K562 (cell line): ENCODE measurements around the gene DNAJB12. TPM values are rescaled to one million over a fixed set of nuclear protein-coding genes. Genes with fewer than 3 reads are reported as not detected.

ENCODE experiments used
- ATAC-seq: fragments of 200-7000 bp; cut with Tn5 transposase; 3 replicates; pipeline ENCODE4 v1.9.1; 2020; ENCODE audit warnings: moderate library complexity
- BruUV-seq: library from RNA; stranded (reverse); fragments of 400-500 nt; replicated peaks from 2 replicates; lab custom pipeline; 2021; lab: Mats Ljungman, UMichigan
- CTCF ChIA-PET: fragments of 300-600 bp; formaldehyde crosslinking; extraction: SDS; loops from one replicate; lab custom pipeline; 2021; ENCODE audit warnings: low intra/inter-chr PET ratio; lab: Yijun Ruan, JAX
- POLR2A ChIA-PET: fragments of 300-600, 350-650 bp; sonication (Branson Sonifier 250); formaldehyde crosslinking; extraction: SDS; loops from one replicate; lab custom pipeline; 2021; ENCODE audit warnings: antibody characterized with exemption, inconsistent platforms; lab: Yijun Ruan, JAX
- DNase-seq, 4 experiments: peaks; one replicate each; pipeline versions ENCODE4 v3.0.0 to v3.0.0-alpha.2; 2011 to 2018; ENCODE audit warnings: low spot score in 3 of 4, mixed read lengths in 3 of 4; ENCODE audit errors: extremely low read depth in 1 of 4
- FAIRE-seq: peaks from 2 replicates; lab custom pipeline; 2011; peaks lifted over from hg19 to GRCh38; lab: Jason Lieb, UNC
- H2AFZ ChIP-seq: 2 replicates; pipeline ENCODE4 v1.6.0; 2011; ENCODE audit warnings: low read depth, low read length, control low read depth, inconsistent platforms
- H3K27ac ChIP-seq: fragments of 200-600 bp; 3 replicates; pipeline ENCODE4 v1.8.0; 2011; ENCODE audit warnings: low read depth, mild to moderate bottlenecking, control low read depth, inconsistent platforms, low read length, moderate library complexity, mixed read lengths; ENCODE audit errors: extremely low read depth
- H3K27me3 ChIP-seq, 2 experiments: fragments of 300-600 bp in 1 of 2; 2 replicates in 1 of 2; 3 replicates in 1 of 2; pipeline versions ENCODE4 v1.6.0 to v1.8.0; 2011; ENCODE audit warnings: inconsistent platforms in 2 of 2, low read length in 2 of 2, mild to moderate bottlenecking in 1 of 2, mixed read lengths in 1 of 2, moderate library complexity in 1 of 2; ENCODE audit not compliant: control insufficient read depth in 2 of 2, insufficient read depth in 2 of 2
- H3K36me3 ChIP-seq: fragments of 300-600 bp; 3 replicates; pipeline ENCODE4 v1.8.0; 2011; ENCODE audit warnings: mild to moderate bottlenecking, low read length, inconsistent platforms; ENCODE audit not compliant: control insufficient read depth, insufficient read depth
- H3K4me1 ChIP-seq, 2 experiments: fragments of 200-600 bp in 1 of 2; replicated peaks in 1 of 2; 2 replicates in 1 of 2; 3 replicates in 1 of 2; pipeline versions ENCODE4 v1.5.1 to v1.8.0; 2011; ENCODE audit warnings: inconsistent platforms in 2 of 2, low read length in 2 of 2, mild to moderate bottlenecking in 1 of 2, mixed read lengths in 1 of 2, moderate library complexity in 1 of 2; ENCODE audit not compliant: control insufficient read depth in 2 of 2, insufficient read depth in 2 of 2
- H3K4me2 ChIP-seq: 2 replicates; pipeline ENCODE4 v1.6.1; 2011; ENCODE audit warnings: low read length, control low read depth, inconsistent platforms, mixed read lengths; ENCODE audit not compliant: insufficient read depth
- H3K4me3 ChIP-seq: fragments of 200-600 bp; sonication (generic), shearing (Covaris generic); 2 replicates; pipeline ENCODE4 v1.5.1; 2016; ENCODE audit warnings: control low read depth, inconsistent platforms
- H3K79me2 ChIP-seq: fragments of 200-600 bp; 3 replicates; pipeline ENCODE4 v1.8.0; 2011; ENCODE audit warnings: low read length, inconsistent platforms; ENCODE audit not compliant: control insufficient read depth, insufficient read depth
- H3K9ac ChIP-seq, 2 experiments: 2 replicates each; pipeline versions ENCODE4 v1.6.0 to v1.6.1; 2011; ENCODE audit warnings: low read depth in 2 of 2, low read length in 2 of 2, control low read depth in 1 of 2, inconsistent platforms in 1 of 2, mild to moderate bottlenecking in 1 of 2, mixed read lengths in 1 of 2; ENCODE audit not compliant: insufficient read depth in 1 of 2
- H3K9me1 ChIP-seq: one replicate; pipeline ENCODE4 v1.6.0; 2011; ENCODE audit warnings: inconsistent platforms, mild to moderate bottlenecking, low read length, moderate library complexity; ENCODE audit not compliant: control insufficient read depth, insufficient read depth
- H3K9me3 ChIP-seq: replicated peaks from 2 replicates; pipeline ENCODE4 v1.5.1; 2011; ENCODE audit warnings: low read depth, low read length, inconsistent platforms; ENCODE audit not compliant: control insufficient read depth, insufficient read depth
- H4K20me1 ChIP-seq: replicated peaks from 2 replicates; pipeline ENCODE4 v1.6.1; 2011; ENCODE audit warnings: low read length, inconsistent platforms, mixed read lengths; ENCODE audit not compliant: control insufficient read depth, insufficient read depth
- DNMT1 ChIP-seq: fragments of 450-650 bp; IDR thresholded peaks from 2 replicates; pipeline ENCODE4 v1.6.1; 2016; ENCODE audit warnings: antibody characterized with exemption, mild to moderate bottlenecking
- ETV1 ChIP-seq: fragments of 450-650 bp; conservative IDR thresholded peaks from 2 replicates; pipeline ENCODE4 v1.6.1; 2016; ENCODE audit warnings: missing genetic modification characterization, control low read depth, low read depth, missing compliant biosample characterization
- HDAC3 ChIP-seq: fragments of 450-650 bp; IDR thresholded peaks from 2 replicates; pipeline ENCODE4 v1.6.1; 2018; ENCODE audit warnings: borderline replicate concordance, mild to moderate bottlenecking, moderate library complexity; ENCODE audit not compliant: partially characterized antibody
- HEY1 ChIP-seq: fragments of 250-450 bp; sonication (Bioruptor Pico); IDR thresholded peaks from 2 replicates; pipeline ENCODE4 v1.5.0; 2020; ENCODE audit warnings: mild to moderate bottlenecking, moderate library complexity, borderline replicate concordance
- HNRNPLL ChIP-seq: fragments of 200-400 bp; formaldehyde crosslinking; IDR thresholded peaks from 2 replicates; pipeline ENCODE4 v1.6.1; 2017; ENCODE audit warnings: low read length, low read depth, mild to moderate bottlenecking; ENCODE audit not compliant: poor library complexity, severe bottlenecking
- ILF3 ChIP-seq: fragments of 450-650 bp; IDR thresholded peaks from 2 replicates; pipeline ENCODE4 v1.6.1; 2018; ENCODE audit warnings: antibody characterized with exemption, mild to moderate bottlenecking, moderate library complexity, borderline replicate concordance
- IRF9 ChIP-seq: fragments of 450-650 bp; IDR thresholded peaks from 2 replicates; pipeline ENCODE4 v1.6.1; 2016; ENCODE audit warnings: missing biosample characterization, missing genetic modification characterization
- LEF1 ChIP-seq: fragments of 450-650 bp; IDR thresholded peaks from 2 replicates; pipeline ENCODE4 v1.6.1; 2016; ENCODE audit warnings: mild to moderate bottlenecking
- MAZ ChIP-seq, 2 experiments: fragments of 450-650 bp in 1 of 2; sonication (generic) in 1 of 2; formaldehyde crosslinking; IDR thresholded peaks in 1 of 2; conservative IDR thresholded peaks in 1 of 2; 2 replicates each; pipeline versions ENCODE4 v1.4.0 to v1.5.0; 2020; ENCODE audit warnings: mild to moderate bottlenecking in 1 of 2, missing genetic modification reagents in 1 of 2
- MEF2D ChIP-seq: conservative IDR thresholded peaks from 2 replicates; pipeline ENCODE4 v1.6.1; 2016; ENCODE audit warnings: low read depth, missing genetic modification characterization, missing compliant biosample characterization
- MLX ChIP-seq, 2 experiments: fragments of 450-650 bp in 1 of 2; sonication (generic) in 1 of 2; formaldehyde crosslinking; conservative IDR thresholded peaks; 2 replicates each; pipeline versions ENCODE4 v1.4.0 to v1.8.1; 2020 to 2022; ENCODE audit warnings: mild to moderate bottlenecking in 1 of 2, missing genetic modification reagents in 1 of 2
- NFIC ChIP-seq: fragments of 450-650 bp; IDR thresholded peaks from 2 replicates; pipeline ENCODE4 v1.6.1; 2017; ENCODE audit warnings: mild to moderate bottlenecking, inconsistent platforms
- PHTF2 ChIP-seq: fragments of 250-450 bp; sonication (Bioruptor Pico); IDR thresholded peaks from 2 replicates; pipeline ENCODE4 v1.5.0; 2021; ENCODE audit warnings: mild to moderate bottlenecking
- SMARCE1 ChIP-seq: fragments of 450-650 bp; IDR thresholded peaks from 2 replicates; pipeline ENCODE4 v1.7.1; 2016; ENCODE audit warnings: mild to moderate bottlenecking
- SRSF3 ChIP-seq: fragments of 200-400 bp; formaldehyde crosslinking; IDR thresholded peaks from 2 replicates; pipeline ENCODE4 v1.6.1; 2016; ENCODE audit warnings: mild to moderate bottlenecking, low read length, moderate library complexity; ENCODE audit not compliant: insufficient read depth
- USF1 ChIP-seq: sonication (generic); formaldehyde crosslinking; IDR thresholded peaks from 2 replicates; pipeline ENCODE4 v1.9.0; 2022; ENCODE audit warnings: mild to moderate bottlenecking, missing genetic modification reagents
- ZBTB26 ChIP-seq: fragments of 450-650 bp; formaldehyde crosslinking; IDR thresholded peaks from 2 replicates; pipeline ENCODE4 v1.4.0; 2022; ENCODE audit warnings: missing genetic modification characterization
- ZBTB7A ChIP-seq: IDR thresholded peaks from 2 replicates; pipeline ENCODE4 v1.6.1; 2011; ENCODE audit warnings: low read depth, mild to moderate bottlenecking, low read length, moderate library complexity, borderline replicate concordance; ENCODE audit not compliant: control insufficient read depth
- WGBS: fragments of 100-300 bp; shearing (Covaris generic); methylation state at CpG from one replicate; pipeline ENCODE4 v1.1.6; 2016; ENCODE audit warnings: low coverage, mixed read lengths; ENCODE audit not compliant: insufficient coverage; ENCODE audit errors: missing lambda C conversion rate; 5-methylcytosine and 5-hydroxymethylcytosine counted together
- in situ Hi-C: fragments of 300-500 bp; cut with MboI; formaldehyde crosslinking; loops from 4 replicates; pipeline ENCODE4 v1.15.0; 2018; ENCODE audit warnings: inconsistent platforms, mixed read lengths
- intact Hi-C: fragments of 100-400 bp; cut with micrococcal nuclease; formaldehyde crosslinking; loops from 2 replicates; pipeline ENCODE4 v1.14.2; 2022
- polyA plus RNA-seq, 8 experiments: library from polyadenylated mRNA; depleted of rRNA in 4 of 8; stranded (reverse) in 5 of 8; unstranded in 3 of 8; fragments of >200 nt; fragmentation: Nextera tagmentation in 2 of 8; fragmentation: Illumina TruSeq in 1 of 8; extraction: Ambion mirVana in 2 of 8; extraction: Trizol in 1 of 8; gene quantifications; 2 replicates each; pipeline versions ENCODE4 v1.2.1 to v1.2.3, GENCODE V29; 2011 to 2014; ENCODE audit warnings: inconsistent platforms in 1 of 8, missing spikeins in 1 of 8
- total RNA-seq, 7 experiments: library from RNA; depleted of rRNA in 6 of 7; stranded (reverse); fragments of >200 nt in 6 of 7; fragmentation: Illumina TruSeq in 2 of 7; extraction: Trizol in 2 of 7; gene quantifications; 2 replicates each; pipeline versions ENCODE4 v1.2.1 to v1.2.3, GENCODE V29; 2011 to 2021; ENCODE audit warnings: low replicate concordance in 1 of 7

Gene DNAJB12
- total and polyA plus RNA-seq, 9 of the 15 experiments (the other 6 are each of a cell fraction or from before 2014, with no cell fraction given) = 3.5 to 31.5 (median 20.3) TPM

GRCh38 chr10:72379062-72379461 is 24.3 kb upstream of the DNAJB12 start:
- FAIRE-seq (no peak), DNase-seq (no peak), ATAC-seq (no peak)
- Histone ChIP-seq H3K4me3 (no peak overlapping the region), H4K20me1 (no peaks in the 10 kb centered on the region), H3K9me1 (no peaks in the 10 kb centered on the region), H3K27me3 (no peaks in the 10 kb centered on the region), H2AFZ (no peak overlapping the region), H3K27ac (no peak overlapping the region), H3K4me1 (no peaks in the 10 kb centered on the region; a peak in 1 of 5 replicates), H3K36me3 (peaks cover 6% of the 10 kb centered on the region; the same call in 2 of the 3 replicates), H3K79me2 (no peaks in the 10 kb centered on the region), H3K4me2 (no peak overlapping the region), H3K9ac (no peak overlapping the region), H3K9me3 (no peaks in the 10 kb centered on the region)
- ChIA-PET POLR2A (interaction anchor here (0.7 to 1.0 kb wide), 2 partner anchors 9 to 10 kb away, joined by 3 read pairs; no protein-coding TSS in a partner anchor), CTCF (no interaction called here)
- BruUV-seq = no TSS peak
- TF ChIP-seq SMARCE1 (no peak), MAZ (CRISPR knock-in tag; conservative IDR thresholded peaks at IDR 0.05 in 1 of 2, IDR thresholded peaks at IDR 0.05 in 1 of 2) (no peak), ILF3 (no peak), MEF2D (tag) (no peak), MLX (CRISPR knock-in tag; conservative IDR thresholded peaks at IDR 0.05) (no peak), DNMT1 (no peak), LEF1 (no peak), ETV1 (tag) (no peak), IRF9 (no peak), HDAC3 (no peak), PHTF2 (no peak), HNRNPLL (no peak), ZBTB7A (no peak), USF1 (CRISPR knock-in tag) (no peak), HEY1 (CRISPR knock-in tag) (no peak), SRSF3 (no peak), ZBTB26 (CRISPR knock-in tag) (no peak), NFIC (no peak)
- in situ Hi-C loops (no loop called here), intact Hi-C loops (loop anchor here (5.0 kb wide), 1 partner anchor 183 kb away; no protein-coding TSS in a partner anchor)
- 78% methylated on average over 2 of the region's 2 CpGs for WGBS
